Stimulated activated CD8-positive, alpha-beta memory T cell treated with anti-CD3 and anti-CD28 coated beads, Interleukin-4, amount 100 ng/mL, for 4 hours (primary cell): ENCODE results near the gene C16orf78.

Source experiments
- DNase-seq, 2 donors: peaks; one replicate each; pipeline ENCODE4 v3.0.0-alpha.2; 2020; ENCODE audit warnings: low read depth in 2 of 2, low spot score in 1 of 2

Gene C16orf78

GRCh38 chr16:49373504-49373903 is at the start of gene C16orf78:
Gene C16orf78, plus strand, starts transcription at chr16:49373804. Its CDS starts 136 bp downstream, at chr16:49373940.
- no peak for DNase-seq

GRCh38 chr16:49324703-49325102 is 48.9 kb upstream of the C16orf78 start:
- DNase-seq: no peak

GRCh38 chr16:49327466-49327865 is 46.1 kb upstream of the C16orf78 start:
- DNase-seq: no peak

- no peak for DNase-seq
Measured at GRCh38 chr16:49328325-49328724, 45.3 kb upstream of the C16orf78 start.

GRCh38 chr16:49330562-49331201 is 42.9 kb upstream of the C16orf78 start:
- no peak for DNase-seq

GRCh38 chr16:49332589-49333258 is 40.9 kb upstream of the C16orf78 start:
- DNase-seq: no peak

GRCh38 chr16:49333259-49333597 is 40.4 kb upstream of the C16orf78 start:
- DNase-seq: no peak

- DNase-seq: no peak
Measured at GRCh38 chr16:49335828-49336227, 37.8 kb upstream of the C16orf78 start.

GRCh38 chr16:49336581-49336980 is 37.0 kb upstream of the C16orf78 start:
- DNase-seq: no peak

GRCh38 chr16:49337814-49338350 is 35.7 kb upstream of the C16orf78 start:
- no peak for DNase-seq

- no peak for DNase-seq
Measured at GRCh38 chr16:49338611-49339265, 34.9 kb upstream of the C16orf78 start.

- DNase-seq: no peak
Measured at GRCh38 chr16:49340466-49340865, 33.1 kb upstream of the C16orf78 start.

GRCh38 chr16:49341706-49342105 is 31.9 kb upstream of the C16orf78 start:
- DNase-seq: no peak

GRCh38 chr16:49342336-49343265 is 31.0 kb upstream of the C16orf78 start:
- DNase-seq: no peak

- DNase-seq: no peak
Measured at GRCh38 chr16:49343291-49343690, 30.3 kb upstream of the C16orf78 start.

GRCh38 chr16:49344401-49344800 is 29.2 kb upstream of the C16orf78 start:
- DNase-seq: no peak

GRCh38 chr16:49345829-49346228 is 27.8 kb upstream of the C16orf78 start:
- no peak for DNase-seq

GRCh38 chr16:49346459-49346858 is 27.1 kb upstream of the C16orf78 start:
- no peak for DNase-seq

- DNase-seq: no peak
Measured at GRCh38 chr16:49347476-49347875, 26.1 kb upstream of the C16orf78 start.

- DNase-seq: no peak
Measured at GRCh38 chr16:49348408-49349176, 25.0 kb upstream of the C16orf78 start.
